ENCODE data around the gene TEKT2. TPM values are rescaled to one million over a fixed set of nuclear protein-coding genes. Genes with fewer than 3 reads are reported as not detected.

Gene TEKT2
- total and polyA plus RNA-seq, 2 donors (not counting 3 experiments of a cell fraction or from before 2014, with no cell fraction given): 0.38 to 0.61 TPM

DNA sequence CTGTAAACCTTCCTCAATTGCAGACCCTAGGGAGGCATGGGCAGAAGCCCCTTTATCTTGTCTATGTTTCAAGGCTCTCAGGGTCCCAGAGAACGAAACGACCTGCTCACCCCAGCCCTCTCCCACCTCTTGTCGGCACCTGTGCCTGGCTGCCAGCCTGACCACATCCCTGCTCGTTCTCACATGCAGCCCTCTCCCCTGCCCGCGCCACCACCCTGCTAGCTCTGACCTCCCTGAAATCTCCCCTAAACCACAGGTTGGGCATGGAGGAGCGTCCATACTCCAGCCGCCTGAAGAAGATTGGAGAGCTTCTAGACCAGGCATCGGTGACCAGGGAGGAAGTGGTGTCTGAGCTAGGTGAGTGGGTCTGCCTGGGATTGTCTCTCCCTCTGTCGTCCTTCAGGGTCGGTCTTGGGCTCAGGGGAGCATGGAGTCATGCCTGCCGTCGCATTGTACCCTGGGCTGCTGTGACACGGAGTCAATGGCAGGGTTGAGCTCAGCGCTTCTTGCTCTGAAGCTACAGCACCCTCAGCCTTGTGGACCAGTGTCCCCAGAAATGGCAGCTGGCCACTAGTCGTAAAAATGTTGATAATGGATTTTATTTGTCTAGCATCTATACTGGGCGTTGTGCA, 8.4 kb downstream of the TEKT2 start:
- DNase-seq (ENCODE audit: low read depth, low spot score): no peak
- Histone ChIP-seq H3K4me3 (replicated peaks in 1 of 3; ENCODE audit: insufficient read depth in 1 of 3, low read depth in 1 of 3, low read length in 3 of 3) (no peak overlapping the region), H3K9me3 (replicated peaks; ENCODE audit: control insufficient read depth, insufficient read depth, low read length) (no peaks in the 10 kb centered on the region), H3K4me2 (ENCODE audit: insufficient read depth, low read length) (no peak overlapping the region), H4K20me1 (replicated peaks; ENCODE audit: control insufficient read depth, extremely low read depth, insufficient read depth, low read length) (no peaks in the 10 kb centered on the region), H3K27ac (ENCODE audit: insufficient read depth, low read depth, low read length) (no peak overlapping the region), H3K79me2 (ENCODE audit: control insufficient read depth, insufficient read depth, low read length) (peaks cover 22% of the 10 kb centered on the region), H3K4me1 (ENCODE audit: control insufficient read depth, extremely low read depth, insufficient read depth, low read length) (peaks cover 8% of the 10 kb centered on the region), H3K27me3 (ENCODE audit: control insufficient read depth in 2 of 2, insufficient read depth in 2 of 2, low read length in 2 of 2) (no peaks in the 10 kb centered on the region), H3K9me1 (replicated peaks; ENCODE audit: control insufficient read depth, extremely low read depth, insufficient read depth, low read length) (no peaks in the 10 kb centered on the region), H3K36me3 (ENCODE audit: control insufficient read depth in 2 of 2, extremely low read depth in 1 of 2, insufficient read depth in 2 of 2, low read length in 2 of 2) (peaks cover 16 to 38% of the 10 kb centered on the region in 2 experiments), H3K9ac (replicated peaks; ENCODE audit: extremely low read depth, insufficient read depth, low read length) (no peak overlapping the region), H2AFZ (ENCODE audit: low read depth, low read length) (no peak overlapping the region)
- dilution Hi-C loops (cut with MboI; ENCODE audit: extremely low pct_ligation_motif_present, low sequenced_read_pairs) (no loop called here), intact Hi-C loops (cut with micrococcal nuclease) (no loop called here)
- CTCF ChIA-PET: interaction anchor here (1.4 to 2.3 kb wide), 3 partner anchors 43 to 193 kb away, joined by 3 to 5 read pairs (median 5); no protein-coding TSS in a partner anchor
- no peak for FAIRE-seq
- BruUV-seq (replicated peaks): no TSS peak
- TF ChIP-seq POLR2A (IDR thresholded peaks at IDR 0.05; ENCODE audit: low read depth, low read length) (no peak), POLR2AphosphoS5 (IDR thresholded peaks at IDR 0.05; ENCODE audit: insufficient read depth, low read depth, low read length) (no peak), JUN (IDR thresholded peaks at IDR 0.05; ENCODE audit: borderline replicate concordance, insufficient read depth, insufficient read length, low read depth) (no peak), FOS (IDR thresholded peaks at IDR 0.05; ENCODE audit: borderline replicate concordance, insufficient read depth, low read length) (no peak), MYC (IDR thresholded peaks at IDR 0.05; ENCODE audit: low read depth, low read length) (no peak), EZH2 (IDR thresholded peaks at IDR 0.05; ENCODE audit: borderline replicate concordance, low read depth, low read length, severe bottlenecking) (no peak), GATA2 (IDR thresholded peaks at IDR 0.05; ENCODE audit: insufficient read depth, insufficient read length, low read depth, low read length) (no peak)
- TF ChIP-seq, protein P1, sequence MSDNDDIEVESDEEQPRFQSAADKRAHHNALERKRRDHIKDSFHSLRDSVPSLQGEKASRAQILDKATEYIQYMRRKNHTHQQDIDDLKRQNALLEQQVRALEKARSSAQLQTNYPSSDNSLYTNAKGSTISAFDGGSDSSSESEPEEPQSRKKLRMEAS (IDR thresholded peaks at IDR 0.05; ENCODE audit: insufficient read depth, insufficient read length): no peak
- TF ChIP-seq, protein P2, sequence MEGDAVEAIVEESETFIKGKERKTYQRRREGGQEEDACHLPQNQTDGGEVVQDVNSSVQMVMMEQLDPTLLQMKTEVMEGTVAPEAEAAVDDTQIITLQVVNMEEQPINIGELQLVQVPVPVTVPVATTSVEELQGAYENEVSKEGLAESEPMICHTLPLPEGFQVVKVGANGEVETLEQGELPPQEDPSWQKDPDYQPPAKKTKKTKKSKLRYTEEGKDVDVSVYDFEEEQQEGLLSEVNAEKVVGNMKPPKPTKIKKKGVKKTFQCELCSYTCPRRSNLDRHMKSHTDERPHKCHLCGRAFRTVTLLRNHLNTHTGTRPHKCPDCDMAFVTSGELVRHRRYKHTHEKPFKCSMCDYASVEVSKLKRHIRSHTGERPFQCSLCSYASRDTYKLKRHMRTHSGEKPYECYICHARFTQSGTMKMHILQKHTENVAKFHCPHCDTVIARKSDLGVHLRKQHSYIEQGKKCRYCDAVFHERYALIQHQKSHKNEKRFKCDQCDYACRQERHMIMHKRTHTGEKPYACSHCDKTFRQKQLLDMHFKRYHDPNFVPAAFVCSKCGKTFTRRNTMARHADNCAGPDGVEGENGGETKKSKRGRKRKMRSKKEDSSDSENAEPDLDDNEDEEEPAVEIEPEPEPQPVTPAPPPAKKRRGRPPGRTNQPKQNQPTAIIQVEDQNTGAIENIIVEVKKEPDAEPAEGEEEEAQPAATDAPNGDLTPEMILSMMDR (IDR thresholded peaks at IDR 0.05; ENCODE audit: extremely low read depth in 1 of 2, insufficient read depth in 1 of 2, low read depth in 1 of 2, low read length in 2 of 2): no peak
- POLR2A ChIA-PET: no interaction called here
